GM12892 (cell line): ENCODE results near the gene ATR.

Source experiments
- POLR2A ChIP-seq: IDR thresholded peaks from 2 replicates; pipeline ENCODE4 v1.6.1; 2011; ENCODE audit warnings: low read depth, low read length, control low read depth
- POLR2AphosphoS5 ChIP-seq: IDR thresholded peaks from 2 replicates; pipeline ENCODE4 v1.6.1; 2011; ENCODE audit warnings: low read depth, low read length, control low read depth
- TAF1 ChIP-seq: IDR thresholded peaks from 2 replicates; pipeline ENCODE4 v1.6.1; 2011; ENCODE audit warnings: low read depth, mild to moderate bottlenecking, control low read depth, low read length, borderline replicate concordance

DNA sequence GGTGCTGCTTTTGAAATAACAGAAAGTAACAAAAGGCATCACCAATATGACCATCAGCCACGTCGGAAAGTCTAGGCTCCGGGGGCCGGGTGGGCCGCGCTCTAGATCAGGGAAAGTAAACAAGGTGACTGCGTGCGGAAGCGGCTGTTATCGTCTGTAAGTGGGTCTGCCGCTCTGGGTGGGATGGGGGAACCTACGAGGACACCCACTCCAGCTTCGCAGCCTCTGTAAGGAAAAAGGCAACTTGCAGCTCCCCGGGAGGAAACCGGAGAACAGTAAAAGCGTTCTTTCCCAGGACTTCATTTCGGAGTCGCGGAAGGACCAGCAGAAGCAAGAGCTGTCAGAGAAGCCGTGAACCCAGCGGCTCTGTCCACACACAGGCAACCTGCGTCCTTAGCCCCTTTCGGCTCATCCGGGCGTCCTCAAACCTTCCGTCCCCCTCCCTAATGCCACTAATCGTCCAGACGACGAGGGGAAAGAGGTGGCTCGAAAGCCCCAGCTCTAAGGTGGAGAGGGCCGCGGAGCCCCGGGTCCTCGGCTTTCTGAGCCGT is 131.2 kb downstream of the ATR start:
- TF ChIP-seq POLR2AphosphoS5 (no peak), POLR2A (no peak), TAF1 (no peak)
